Karpas-422 (cell line): Measurements from ENCODE around the gene PREP. TPM values are rescaled to one million over a fixed set of nuclear protein-coding genes. Genes with fewer than 3 reads are reported as not detected.
"Not testable (repeated sequence)": the region's sequence is repeated elsewhere in the genome, so short reads cannot be mapped to it uniquely, and the experiment has no call there.

Experiments used
- DNase-seq: peaks from one replicate; pipeline ENCODE4 v3.0.0-alpha.2; 2015
- H2AFZ ChIP-seq: fragments of 200-600 bp; sonication (generic); 2 replicates; pipeline ENCODE4 v1.6.1; 2014; ENCODE audit warnings: antibody characterized with exemption, low read length, mixed read lengths
- H3K27ac ChIP-seq: fragments of 200-600 bp; sonication (generic); 2 replicates; pipeline ENCODE4 v1.5.1; 2014; ENCODE audit warnings: mild to moderate bottlenecking, low read length, moderate library complexity
- H3K27me3 ChIP-seq: fragments of 200-600 bp; sonication (generic); 2 replicates; pipeline ENCODE4 v1.6.1; 2014; ENCODE audit warnings: low read length, mixed read lengths
- H3K36me3 ChIP-seq: fragments of 200-600 bp; sonication (generic); 2 replicates; pipeline ENCODE4 v1.6.1; 2014; ENCODE audit warnings: low read length, mixed read lengths; ENCODE audit not compliant: insufficient read depth
- H3K4me1 ChIP-seq: fragments of 200-600 bp; sonication (generic); 2 replicates; pipeline ENCODE4 v1.6.1; 2014; ENCODE audit warnings: mild to moderate bottlenecking, low read length, mixed read lengths
- H3K4me2 ChIP-seq: fragments of 200-600 bp; sonication (generic); 2 replicates; pipeline ENCODE4 v1.6.1; 2014; ENCODE audit warnings: low read length, low read depth, mild to moderate bottlenecking; ENCODE audit not compliant: poor library complexity, severe bottlenecking
- H3K4me3 ChIP-seq: fragments of 200-600 bp; sonication (generic); 2 replicates; pipeline ENCODE4 v1.5.1; 2014; ENCODE audit warnings: mild to moderate bottlenecking, antibody characterized with exemption, low read length, mixed read lengths
- H3K79me2 ChIP-seq: fragments of 200-600 bp; sonication (generic); 2 replicates; pipeline ENCODE4 v1.6.1; 2014; ENCODE audit warnings: mild to moderate bottlenecking, low read length, mixed read lengths
- H3K9ac ChIP-seq: fragments of 200-600 bp; sonication (generic); 2 replicates; pipeline ENCODE4 v1.6.0; 2014; ENCODE audit warnings: low read length
- H3K9me2 ChIP-seq: fragments of 200-600 bp; sonication (generic), shearing (Covaris generic); replicated peaks from 2 replicates; pipeline ENCODE4 v1.6.0; 2014; ENCODE audit warnings: mild to moderate bottlenecking, low read length, moderate library complexity; ENCODE audit not compliant: insufficient read depth
- H3K9me3 ChIP-seq: fragments of 300-700, 200-600 bp; sonication (generic); 2 replicates; pipeline ENCODE4 v1.6.1; 2014; ENCODE audit warnings: low read length, mixed read lengths
- H4K20me1 ChIP-seq: fragments of 200-600 bp; sonication (generic); 2 replicates; pipeline ENCODE4 v1.6.1; 2014; ENCODE audit warnings: mild to moderate bottlenecking, antibody characterized with exemption, low read length, low read depth; ENCODE audit not compliant: insufficient read depth
- total RNA-seq: library from RNA; depleted of rRNA; stranded (reverse); fragments of >200 nt; shearing (Covaris generic); gene quantifications from 2 replicates; pipeline ENCODE4 v1.2.3, GENCODE V29; 2014; ENCODE audit warnings: low replicate concordance

The PREP gene
- total RNA-seq, 1 experiment from 2014 or later, result 18.4 TPM

DNA sequence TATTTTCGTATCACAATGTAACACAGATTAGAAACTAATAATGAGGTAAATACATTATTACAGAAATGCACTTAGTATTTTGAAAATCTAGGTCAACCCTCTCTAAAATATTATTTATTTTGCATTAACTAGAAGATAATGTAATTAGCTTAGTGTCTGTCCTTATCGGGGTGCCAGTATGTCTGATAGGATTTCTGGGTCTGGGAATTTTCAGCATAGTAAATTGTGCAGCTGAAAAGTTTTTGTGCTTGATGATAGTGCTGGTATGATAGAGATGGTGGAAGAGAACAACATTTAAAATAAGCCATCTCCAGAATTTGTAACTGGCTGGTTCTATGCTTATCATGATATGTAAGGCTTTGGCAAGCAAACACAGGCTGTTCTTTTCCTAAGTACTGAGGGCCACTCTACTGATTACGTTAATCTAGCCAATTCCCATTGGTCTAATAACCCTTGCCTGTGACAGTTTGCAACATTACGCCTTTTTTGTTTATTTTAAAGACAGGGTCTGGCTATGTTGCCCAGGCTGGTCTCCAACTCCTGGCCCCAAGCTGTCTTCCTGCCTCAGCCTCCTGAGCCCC lies 50.8 kb downstream of the PREP start:
- H3K9me3 ChIP-seq, result peaks cover 4% of the 10 kb centered on the region; the same call in 1 of the 2 replicates
- H2AFZ ChIP-seq, result no peak overlapping the region
- H3K4me3 ChIP-seq, result no peak overlapping the region
- no peaks in the 10 kb centered on the region for H3K4me1 ChIP-seq
- no peak overlapping the region for H3K9ac ChIP-seq
- no peaks in the 10 kb centered on the region for H4K20me1 ChIP-seq
- H3K79me2 ChIP-seq, result peaks cover 10% of the 10 kb centered on the region
- no peaks in the 10 kb centered on the region for H3K27me3 ChIP-seq
- peaks cover 22% of the 10 kb centered on the region for H3K36me3 ChIP-seq
- H3K9me2 ChIP-seq, result no peaks in the 10 kb centered on the region
- peak; percentile 16 for DNase-seq
- H3K27ac ChIP-seq, result no peak overlapping the region
- no peak overlapping the region for H3K4me2 ChIP-seq

DNA sequence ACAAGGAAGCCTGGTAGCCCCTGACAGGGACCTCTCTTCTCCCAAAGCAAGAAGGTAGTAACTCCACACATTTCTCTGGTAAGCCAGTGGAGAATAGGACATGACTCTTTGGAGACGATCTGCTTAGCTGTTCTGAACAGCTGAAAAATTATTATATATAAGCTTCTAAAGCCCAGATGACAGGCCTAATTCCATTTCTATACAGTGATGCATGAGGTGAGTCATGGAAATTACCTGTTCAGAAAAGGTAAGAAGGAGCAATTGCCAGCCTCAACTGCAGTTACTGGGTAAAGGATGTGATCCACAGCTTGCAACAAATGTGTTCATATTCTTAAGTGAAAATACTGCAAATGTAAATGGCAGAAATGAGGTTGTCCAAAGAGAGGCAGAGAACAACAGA lies 54.0 kb downstream of the PREP start:
- no peak overlapping the region for H3K27ac ChIP-seq
- no peaks in the 10 kb centered on the region for H3K4me1 ChIP-seq
- H3K4me2 ChIP-seq, result no peak overlapping the region
- H3K4me3 ChIP-seq, result no peak overlapping the region
- H3K79me2 ChIP-seq, result no peaks in the 10 kb centered on the region
- H3K9me3 ChIP-seq, result no peaks in the 10 kb centered on the region
- peak; percentile 21 for DNase-seq
- no peaks in the 10 kb centered on the region for H4K20me1 ChIP-seq
- no peak overlapping the region for H3K9ac ChIP-seq
- no peaks in the 10 kb centered on the region for H3K9me2 ChIP-seq
- no peak overlapping the region for H2AFZ ChIP-seq
- peaks cover 14% of the 10 kb centered on the region for H3K36me3 ChIP-seq
- H3K27me3 ChIP-seq, result no peaks in the 10 kb centered on the region

DNA sequence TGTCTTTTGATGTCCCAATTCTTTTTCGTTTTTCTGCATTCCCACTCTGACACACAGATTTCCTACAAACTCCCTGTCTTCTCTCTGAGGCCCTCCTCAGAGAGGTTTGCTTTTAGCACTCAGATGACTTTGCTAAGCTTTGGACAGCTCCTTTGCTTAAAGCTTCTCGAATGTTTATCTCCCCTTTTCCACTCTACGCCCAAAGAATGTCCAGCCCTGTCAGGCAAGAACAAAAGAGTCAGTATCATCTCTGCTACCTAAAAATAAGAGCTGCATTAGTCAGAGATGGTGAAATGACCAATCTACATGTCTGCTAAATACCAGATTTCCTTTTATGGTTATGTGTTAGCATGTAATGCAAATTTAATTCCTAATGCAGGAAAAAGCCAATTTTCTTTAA lies 56.8 kb downstream of the PREP start:
- no peaks in the 10 kb centered on the region for H3K27me3 ChIP-seq
- no peaks in the 10 kb centered on the region for H3K79me2 ChIP-seq
- DNase-seq, result no peak
- no peaks in the 10 kb centered on the region for H3K9me3 ChIP-seq
- H3K36me3 ChIP-seq, result no peaks in the 10 kb centered on the region; the same call in 1 of the 2 replicates
- no peak overlapping the region for H3K4me3 ChIP-seq
- no peaks in the 10 kb centered on the region for H3K9me2 ChIP-seq
- no peak overlapping the region for H2AFZ ChIP-seq
- no peak overlapping the region for H3K9ac ChIP-seq
- H3K27ac ChIP-seq, result no peak overlapping the region
- H3K4me2 ChIP-seq, result no peak overlapping the region
- H4K20me1 ChIP-seq, result no peaks in the 10 kb centered on the region
- H3K4me1 ChIP-seq, result no peaks in the 10 kb centered on the region

DNA sequence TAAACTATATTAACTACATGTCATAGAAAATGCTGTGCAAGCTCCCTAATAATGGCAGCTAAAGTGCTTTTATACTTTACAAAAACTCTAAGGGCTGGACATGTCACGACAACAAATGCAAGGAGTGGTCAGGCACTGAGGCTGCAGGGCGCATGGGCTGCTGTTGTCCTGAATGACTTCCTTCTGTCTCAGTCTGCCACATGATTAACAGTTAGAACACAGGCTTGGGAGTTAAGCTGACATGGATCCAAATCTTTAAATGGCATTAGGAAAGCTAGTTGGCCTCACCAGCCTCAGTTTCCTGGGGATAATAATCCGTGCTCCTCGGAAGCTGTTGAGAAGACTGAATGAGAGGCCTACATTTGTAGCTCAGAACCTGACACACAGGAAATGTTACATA lies 57.4 kb downstream of the PREP start:
- no peak overlapping the region for H3K4me3 ChIP-seq
- H3K36me3 ChIP-seq, result no peaks in the 10 kb centered on the region; the same call in 1 of the 2 replicates
- no peak for DNase-seq
- H3K27me3 ChIP-seq, result no peaks in the 10 kb centered on the region
- H3K9me3 ChIP-seq, result no peaks in the 10 kb centered on the region
- H3K4me1 ChIP-seq, result no peaks in the 10 kb centered on the region
- no peak overlapping the region for H3K4me2 ChIP-seq
- H3K27ac ChIP-seq, result no peak overlapping the region
- no peaks in the 10 kb centered on the region for H3K79me2 ChIP-seq
- H4K20me1 ChIP-seq, result no peaks in the 10 kb centered on the region
- H3K9me2 ChIP-seq, result no peaks in the 10 kb centered on the region
- no peak overlapping the region for H3K9ac ChIP-seq
- H2AFZ ChIP-seq, result no peak overlapping the region

DNA sequence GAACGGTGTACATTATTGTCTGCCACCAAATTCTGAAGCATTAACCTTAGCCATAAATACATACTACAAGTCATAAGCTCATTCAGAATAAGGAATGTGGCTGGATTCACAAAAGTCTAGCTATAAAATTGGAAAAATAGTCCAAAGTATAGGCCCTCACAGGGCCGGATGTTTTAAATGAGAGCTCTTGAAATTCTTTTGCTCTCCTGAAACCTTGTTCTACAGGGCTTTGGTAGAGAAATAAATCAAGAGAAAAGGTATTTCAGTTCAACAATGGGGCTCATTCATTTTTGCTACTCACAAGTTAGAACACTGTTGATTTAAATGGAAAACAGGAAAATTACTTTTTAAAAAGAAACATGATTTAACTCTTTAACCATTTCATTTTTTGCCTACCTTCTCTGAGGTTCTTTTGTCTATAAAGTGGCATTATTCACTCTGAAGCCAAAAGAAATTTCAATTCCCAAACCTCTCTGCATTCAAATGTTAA lies 58.0 kb downstream of the PREP start:
- DNase-seq, result no peak
- no peaks in the 10 kb centered on the region for H3K27me3 ChIP-seq
- H3K9ac ChIP-seq, result no peak overlapping the region
- no peak overlapping the region for H3K27ac ChIP-seq
- no peaks in the 10 kb centered on the region for H3K9me2 ChIP-seq
- no peaks in the 10 kb centered on the region for H3K4me1 ChIP-seq
- no peak overlapping the region for H3K4me3 ChIP-seq
- no peak overlapping the region for H2AFZ ChIP-seq
- no peaks in the 10 kb centered on the region for H4K20me1 ChIP-seq
- H3K36me3 ChIP-seq, result no peaks in the 10 kb centered on the region; the same call in 1 of the 2 replicates
- no peaks in the 10 kb centered on the region for H3K79me2 ChIP-seq
- H3K9me3 ChIP-seq, result no peaks in the 10 kb centered on the region
- H3K4me2 ChIP-seq, result no peak overlapping the region

DNA sequence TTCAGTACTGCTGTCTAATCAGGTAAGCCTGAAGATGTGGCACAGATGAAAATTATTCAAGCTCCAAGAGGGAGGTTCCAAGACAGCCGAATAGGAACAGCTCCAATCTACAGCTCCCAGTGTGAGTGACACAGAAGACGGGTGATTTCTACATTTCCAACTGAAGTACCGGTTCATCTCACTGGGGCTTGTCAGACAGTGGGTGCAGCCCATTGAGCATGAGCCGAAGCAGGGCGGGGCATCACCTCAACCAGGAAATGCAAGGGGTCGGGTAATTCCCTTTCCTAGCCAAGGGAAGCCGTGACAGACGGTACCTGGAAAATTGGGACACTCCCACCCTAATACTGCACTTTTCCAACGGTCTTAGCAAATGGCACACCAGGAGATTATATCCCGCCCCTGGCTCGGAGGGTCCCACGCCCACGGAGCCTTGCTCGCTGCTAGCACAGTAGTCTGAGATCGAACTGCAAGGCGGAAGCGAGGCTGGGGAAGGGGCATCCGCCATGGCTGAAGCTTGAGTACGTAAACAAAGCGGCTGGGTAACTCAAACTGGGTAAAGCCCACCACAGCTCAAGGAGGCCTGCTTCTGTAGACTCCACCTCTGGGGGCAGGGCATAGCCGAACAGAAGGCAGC lies 64.4 kb downstream of the PREP start:
- H3K36me3 ChIP-seq, H4K20me1 ChIP-seq, H3K4me2 ChIP-seq, H3K4me1 ChIP-seq, H3K9me3 ChIP-seq, H3K9me2 ChIP-seq, H2AFZ ChIP-seq, H3K27ac ChIP-seq, H3K9ac ChIP-seq, H3K4me3 ChIP-seq, H3K27me3 ChIP-seq, H3K79me2 ChIP-seq, DNase-seq: not testable (repeated sequence)

DNA sequence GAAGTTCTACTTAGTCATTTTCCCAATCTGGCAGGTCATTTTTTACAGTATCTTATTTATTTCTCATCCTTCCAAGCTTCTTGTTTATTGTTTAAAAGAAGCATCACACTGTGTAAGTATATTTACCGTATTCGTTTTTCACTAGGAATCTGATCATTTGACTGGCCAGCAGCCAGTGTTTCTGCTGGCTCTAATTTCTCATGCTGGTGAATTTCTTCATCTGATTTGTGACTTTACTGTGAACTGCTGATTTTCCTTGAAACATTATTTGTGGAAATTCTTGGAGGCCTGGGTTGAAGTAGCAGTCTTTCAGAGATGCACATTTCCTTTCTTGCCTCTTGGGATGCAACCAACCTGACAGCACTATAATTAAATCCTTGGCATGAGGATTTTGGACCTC lies 65.9 kb downstream of the PREP start:
- Histone ChIP-seq H4K20me1 (no peaks in the 10 kb centered on the region), H3K4me3 (no peak overlapping the region), H3K27me3 (no peaks in the 10 kb centered on the region), H3K9me2 (no peaks in the 10 kb centered on the region), H3K4me2 (no peak overlapping the region), H3K36me3 (peaks cover 8% of the 10 kb centered on the region; the same call in 1 of the 2 replicates), H3K4me1 (no peaks in the 10 kb centered on the region), H3K27ac (no peak overlapping the region), H3K79me2 (0 out of 2 replicates have a peak, but pooled peaks cover 3% of the 10 kb centered on the region), H3K9ac (no peak overlapping the region), H3K9me3 (no peaks in the 10 kb centered on the region), H2AFZ (no peak overlapping the region)
- DNase-seq, result peak; percentile 19

DNA sequence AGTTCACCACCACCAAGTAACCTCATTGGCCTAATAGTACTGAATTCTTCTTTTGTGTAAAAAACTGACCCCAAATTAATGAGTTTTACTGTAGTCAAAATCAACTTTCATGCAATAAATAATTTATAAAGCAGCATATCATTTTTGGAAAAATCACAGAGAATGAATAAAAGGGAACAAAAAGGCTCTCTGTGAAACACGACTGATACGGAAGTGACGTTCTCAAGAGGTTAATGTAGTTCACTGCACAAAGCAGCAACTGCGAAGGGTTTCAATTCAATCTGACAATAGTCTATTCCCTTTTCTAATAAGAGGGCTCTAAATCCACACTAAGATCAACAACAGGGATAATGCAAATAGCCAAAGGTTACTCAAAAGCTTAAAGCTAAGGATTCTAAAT lies 70.3 kb downstream of the PREP start:
- H3K9me3 ChIP-seq, result no peaks in the 10 kb centered on the region
- H4K20me1 ChIP-seq, result no peaks in the 10 kb centered on the region
- no peak overlapping the region for H2AFZ ChIP-seq
- no peaks in the 10 kb centered on the region for H3K9me2 ChIP-seq
- H3K4me3 ChIP-seq, result no peak overlapping the region
- no peak for DNase-seq
- H3K9ac ChIP-seq, result no peak overlapping the region
- H3K4me2 ChIP-seq, result no peak overlapping the region
- H3K36me3 ChIP-seq, result peaks cover 8% of the 10 kb centered on the region; the same call in 1 of the 2 replicates
- H3K27ac ChIP-seq, result no peak overlapping the region
- H3K4me1 ChIP-seq, result no peaks in the 10 kb centered on the region
- H3K79me2 ChIP-seq, result no peaks in the 10 kb centered on the region; the same call in 1 of the 2 replicates
- no peaks in the 10 kb centered on the region for H3K27me3 ChIP-seq
